AG08395 (cell line): ENCODE measurements around the gene PXMP4.
"Not testable (repeated sequence)": the region's sequence is repeated elsewhere in the genome, so short reads cannot be mapped to it uniquely, and the experiment has no call there.

Source experiments
- DNase-seq: peaks from one replicate; pipeline ENCODE4 v3.0.0; 2012; ENCODE audit warnings: mixed read lengths, low spot score

The PXMP4 gene, protein sequence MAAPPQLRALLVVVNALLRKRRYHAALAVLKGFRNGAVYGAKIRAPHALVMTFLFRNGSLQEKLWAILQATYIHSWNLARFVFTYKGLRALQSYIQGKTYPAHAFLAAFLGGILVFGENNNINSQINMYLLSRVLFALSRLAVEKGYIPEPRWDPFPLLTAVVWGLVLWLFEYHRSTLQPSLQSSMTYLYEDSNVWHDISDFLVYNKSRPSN

DNA sequence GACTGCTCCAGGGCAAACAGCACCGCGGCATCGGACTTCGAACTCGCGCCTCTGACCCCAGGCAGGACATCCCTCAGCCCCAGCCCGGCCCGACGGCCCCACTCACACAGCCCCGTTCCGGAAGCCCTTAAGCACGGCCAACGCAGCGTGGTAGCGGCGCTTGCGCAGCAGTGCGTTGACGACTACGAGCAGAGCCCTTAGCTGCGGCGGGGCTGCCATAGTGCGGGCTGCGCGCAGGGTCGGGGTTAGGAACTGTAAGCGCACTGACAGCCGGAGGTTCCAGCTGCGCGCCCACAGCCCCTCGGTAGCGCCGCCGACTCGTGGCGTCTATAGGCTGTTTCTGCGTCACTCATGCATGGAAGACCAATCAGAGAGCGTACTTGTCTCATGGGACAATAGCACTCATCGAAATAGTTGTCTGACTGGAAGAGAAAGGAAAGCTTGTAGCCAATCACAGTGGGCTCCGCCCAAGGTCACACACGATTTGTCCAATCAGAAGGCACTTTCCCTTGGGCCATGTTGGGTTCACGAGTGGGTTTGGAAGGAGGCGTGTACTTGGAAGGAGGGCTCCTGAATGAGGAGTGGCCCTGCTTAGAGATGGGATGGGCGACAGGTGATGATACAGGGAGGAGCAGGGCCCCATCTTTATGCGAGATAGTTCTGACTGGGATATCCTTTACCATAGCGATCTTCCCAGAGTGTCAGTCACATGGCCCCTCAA lies at the start of gene PXMP4:
PXMP4 (minus strand) TSS at position 322 of the 721 bp plus-strand sequence; CDS start at position 219, 103 bp downstream.
- peak; percentile 99 for DNase-seq

DNA sequence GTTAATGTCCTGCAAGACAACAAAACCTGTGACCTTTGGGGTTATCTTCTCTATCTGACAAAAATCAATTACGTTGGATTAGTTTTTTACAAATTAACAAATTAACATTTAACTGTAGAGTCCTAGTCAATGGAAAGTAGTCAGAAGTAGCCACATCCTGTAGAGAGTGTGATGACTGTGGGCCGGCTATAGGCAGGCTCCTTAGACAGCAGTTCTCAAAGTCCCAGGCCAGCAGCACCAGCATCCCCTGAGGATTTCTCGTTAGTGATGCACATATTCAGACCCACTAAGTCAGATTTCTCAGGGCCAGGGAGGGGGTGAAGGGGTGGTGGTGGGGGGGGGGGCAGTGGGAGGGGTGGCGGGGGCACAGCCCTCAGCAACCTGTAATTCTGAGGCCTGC lies 48.9 kb upstream of the PXMP4 start:
- DNase-seq, result no peak

DNA sequence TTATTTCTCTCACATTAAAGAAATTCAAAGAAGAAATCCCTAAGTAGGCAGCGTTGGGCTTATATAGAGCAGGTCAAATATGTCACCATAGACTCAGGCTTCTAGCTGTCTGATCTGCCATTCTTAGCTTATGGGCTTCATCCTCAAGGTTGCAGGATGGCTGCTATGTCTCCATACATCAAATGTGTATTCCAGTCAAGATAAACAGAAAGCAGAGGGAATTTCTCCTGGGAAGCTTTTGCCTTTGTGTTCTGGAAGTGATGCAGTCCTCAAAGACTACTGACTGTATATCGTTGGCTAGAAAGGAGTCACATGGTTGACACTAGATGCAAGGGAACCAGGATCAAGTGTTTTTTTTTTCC lies 47.6 kb upstream of the PXMP4 start:
- DNase-seq, result no peak

DNA sequence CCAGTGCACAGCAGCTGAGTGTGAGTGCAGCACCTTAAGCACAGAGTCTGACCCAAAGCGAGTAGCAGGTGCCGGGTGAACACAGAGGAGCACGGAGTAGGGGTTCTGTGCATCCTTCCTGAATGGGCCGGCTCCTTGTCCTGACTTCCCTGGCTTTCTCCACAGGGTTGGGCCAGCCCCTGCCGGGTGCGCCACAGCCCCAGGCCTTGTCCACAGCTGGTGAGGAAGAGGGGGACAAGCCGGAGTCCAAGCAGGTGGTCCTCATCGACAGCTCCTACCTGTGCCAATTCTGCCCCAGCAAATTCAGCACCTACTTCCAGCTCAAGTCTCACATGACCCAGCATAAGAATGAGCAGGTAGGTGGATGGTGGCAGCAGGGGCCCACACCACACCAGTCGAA lies 46.6 kb upstream of the PXMP4 start:
- no peak for DNase-seq

DNA sequence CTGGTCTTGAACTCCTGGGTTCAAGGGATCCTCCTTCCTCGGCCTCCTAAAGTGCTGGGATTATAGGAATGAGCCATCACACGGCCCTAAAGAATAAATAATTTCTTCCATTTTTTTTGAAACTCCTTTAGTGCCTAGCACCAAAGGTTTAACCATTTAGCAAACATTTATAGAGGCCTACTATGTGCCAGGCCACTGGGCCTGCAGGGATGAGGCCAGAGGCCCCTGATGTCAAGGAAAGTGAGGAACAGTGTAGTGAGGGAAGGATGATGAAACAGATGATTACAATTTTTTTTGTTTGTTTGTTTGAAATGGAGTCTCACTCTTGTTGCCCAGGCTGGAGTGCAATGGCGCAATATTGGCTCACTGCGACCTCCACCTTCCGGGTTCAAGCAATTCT lies 45.5 kb upstream of the PXMP4 start:
- no peak for DNase-seq

DNA sequence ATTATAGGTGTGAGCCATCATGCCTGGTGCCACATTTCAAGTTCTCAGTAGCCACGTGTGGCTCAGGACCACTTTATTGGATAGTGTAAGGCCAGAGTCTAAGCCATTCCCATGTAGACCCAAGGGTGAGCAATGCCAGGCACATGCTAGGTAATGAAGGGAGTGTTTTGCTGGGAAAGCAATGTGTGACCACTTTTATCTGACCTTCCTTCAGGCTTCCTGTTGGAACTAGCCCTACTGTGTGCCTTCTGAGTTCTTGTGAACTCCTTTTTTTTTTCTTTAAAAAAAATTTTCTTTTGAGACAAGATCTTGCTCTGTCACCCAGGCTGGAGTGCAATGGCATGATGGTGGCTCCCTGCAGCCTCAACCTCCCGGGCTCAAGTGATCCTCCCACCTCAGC lies 45.0 kb upstream of the PXMP4 start:
- DNase-seq, result no peak

DNA sequence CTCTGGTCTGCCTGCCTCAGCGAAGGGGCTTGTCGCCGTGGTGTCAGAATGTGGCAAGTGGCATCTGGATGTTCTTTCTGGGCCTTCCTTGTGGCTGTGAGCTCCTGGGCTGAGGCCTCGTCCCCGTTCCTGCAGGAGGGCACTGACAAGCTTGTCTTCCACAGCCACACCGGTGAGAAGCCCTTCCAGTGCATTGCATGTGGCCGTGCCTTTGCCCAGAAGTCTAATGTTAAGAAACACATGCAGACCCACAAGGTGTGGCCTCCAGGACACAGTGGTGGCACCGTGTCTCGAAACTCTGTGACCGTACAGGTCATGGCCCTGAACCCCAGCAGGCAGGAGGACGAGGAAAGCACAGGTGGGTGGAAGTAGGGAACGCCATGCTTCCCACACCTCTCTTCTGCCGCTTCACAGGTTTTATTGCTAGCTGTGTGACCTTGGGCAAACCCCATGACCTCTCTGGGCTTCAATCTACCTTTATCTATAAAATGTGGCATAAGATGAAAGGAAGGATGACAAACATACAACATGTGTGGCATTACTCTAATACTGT lies 41.7 kb upstream of the PXMP4 start:
- no peak for DNase-seq

DNA sequence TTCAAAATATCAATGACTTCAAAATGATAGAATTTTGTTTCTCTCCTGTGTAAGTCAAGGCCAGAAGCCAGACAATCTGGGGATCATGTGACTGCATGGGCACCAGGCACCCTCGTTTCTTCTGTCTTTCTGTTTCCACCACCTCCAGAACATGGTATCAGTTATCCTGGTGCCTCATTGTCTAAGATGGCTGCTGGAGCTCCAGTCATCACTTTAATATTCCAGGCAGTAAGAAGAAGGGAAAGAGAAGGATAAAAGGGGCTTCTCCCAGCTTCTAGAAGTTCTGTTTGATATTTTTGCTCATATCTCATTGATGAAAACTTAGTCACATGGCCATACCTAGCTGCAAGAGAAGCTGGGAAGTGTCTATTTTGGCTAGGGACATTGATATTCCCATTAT lies 37.3 kb upstream of the PXMP4 start:
- no peak for DNase-seq

DNA sequence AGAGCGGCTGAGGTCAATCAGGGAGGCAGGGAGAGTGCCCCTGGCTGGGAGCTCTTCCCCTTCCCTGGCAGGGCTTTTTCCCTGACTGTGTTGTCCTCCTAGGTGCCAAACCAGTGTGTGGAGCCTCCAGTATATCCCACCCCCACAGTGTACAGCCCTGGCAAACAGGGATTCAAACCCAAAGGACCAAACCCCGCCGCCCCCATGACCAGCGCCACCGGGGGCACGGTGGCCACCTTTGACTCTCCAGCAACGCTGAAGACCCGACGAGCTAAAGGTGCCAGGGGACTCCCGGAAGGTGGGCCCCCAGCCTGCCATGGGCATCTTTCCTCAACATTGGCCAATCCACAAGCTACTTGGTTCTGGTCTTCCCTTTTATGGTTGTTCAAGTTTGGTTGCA lies 36.9 kb upstream of the PXMP4 start:
- DNase-seq, result no peak

DNA sequence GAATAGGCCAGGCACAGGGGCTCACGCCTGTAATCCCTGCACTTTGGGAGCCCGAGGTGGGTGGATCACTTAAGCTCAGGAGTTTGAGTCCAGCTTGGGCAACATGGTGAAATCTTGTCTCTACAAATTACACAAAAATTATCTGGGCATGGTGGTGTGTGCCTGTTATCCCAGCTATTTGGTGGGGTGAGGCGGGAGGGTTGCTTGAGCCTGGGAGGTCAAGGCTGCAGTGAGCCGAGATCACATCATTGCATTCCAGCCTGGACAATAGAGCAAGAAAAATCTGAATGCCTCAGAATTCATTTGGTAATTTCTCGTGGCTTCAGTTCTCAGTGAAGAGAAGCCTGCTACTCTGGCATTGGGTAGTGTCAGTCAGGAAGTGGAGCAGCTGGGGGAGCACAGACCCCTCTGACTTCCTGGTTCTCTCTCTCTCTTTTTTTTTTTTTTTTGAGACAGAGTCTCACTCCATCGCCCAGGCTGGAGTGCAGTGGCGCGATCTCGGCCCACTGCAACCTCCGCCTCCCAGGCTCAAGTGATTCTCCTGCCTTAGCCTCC lies 35.9 kb upstream of the PXMP4 start:
- not testable (repeated sequence) for DNase-seq

DNA sequence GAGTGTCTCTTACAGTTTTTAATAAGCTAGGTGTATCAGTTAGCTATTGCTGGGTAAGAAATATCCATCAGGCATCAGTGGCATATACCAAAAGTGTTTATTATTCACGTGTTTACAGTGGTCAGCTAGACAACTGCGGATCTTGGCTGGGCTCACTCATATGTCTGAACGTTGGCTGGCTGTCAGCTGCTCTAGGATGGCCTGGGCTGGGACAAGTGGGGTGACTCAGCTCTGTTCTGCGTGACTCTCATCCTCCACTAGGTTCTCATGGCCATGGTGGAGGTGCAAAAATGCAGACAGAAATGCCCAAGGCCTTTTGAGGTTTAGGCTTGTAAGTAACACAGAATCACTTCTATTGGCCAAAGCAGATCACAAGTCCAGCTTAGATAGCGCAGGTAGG lies 33.7 kb upstream of the PXMP4 start:
- DNase-seq, result peak; percentile 6

DNA sequence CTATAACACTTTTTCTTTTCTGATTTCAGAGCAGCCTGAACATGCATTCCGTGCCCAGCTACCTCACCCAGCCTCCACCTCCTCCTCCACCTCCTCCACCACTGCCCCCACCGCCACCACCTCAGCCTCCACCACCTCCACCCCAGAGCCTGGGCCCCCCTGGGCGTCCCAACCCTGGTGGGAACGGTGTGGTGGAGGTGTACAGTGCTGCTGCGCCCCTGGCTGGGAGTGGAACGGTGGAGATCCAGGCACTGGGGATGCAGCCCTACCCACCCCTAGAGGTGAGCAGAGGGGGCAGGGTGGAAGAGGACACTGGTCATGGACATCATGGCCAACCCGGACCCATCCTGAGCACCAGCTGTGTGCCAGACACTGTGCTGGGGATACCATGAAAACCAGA lies 33.0 kb upstream of the PXMP4 start:
- DNase-seq, result no peak

DNA sequence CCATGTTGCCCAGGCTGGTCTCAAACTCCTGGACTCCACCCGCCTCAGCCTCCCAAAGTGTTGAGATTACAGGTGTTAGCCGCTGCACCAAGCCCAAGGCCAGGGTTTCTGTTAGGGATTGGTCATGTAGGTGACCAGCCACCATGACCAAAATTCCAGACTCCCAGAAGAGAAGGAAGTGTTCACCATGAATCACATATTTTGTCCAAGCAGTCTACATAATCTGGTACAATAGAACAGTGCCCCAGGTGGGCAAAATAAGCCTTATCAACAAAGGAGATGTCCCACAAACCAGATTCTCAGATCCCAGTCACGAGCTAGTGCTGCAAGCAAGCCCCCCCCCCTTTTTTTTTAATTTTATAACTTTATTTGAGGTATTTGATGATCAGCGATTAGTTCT lies 31.7 kb upstream of the PXMP4 start:
- no peak for DNase-seq

DNA sequence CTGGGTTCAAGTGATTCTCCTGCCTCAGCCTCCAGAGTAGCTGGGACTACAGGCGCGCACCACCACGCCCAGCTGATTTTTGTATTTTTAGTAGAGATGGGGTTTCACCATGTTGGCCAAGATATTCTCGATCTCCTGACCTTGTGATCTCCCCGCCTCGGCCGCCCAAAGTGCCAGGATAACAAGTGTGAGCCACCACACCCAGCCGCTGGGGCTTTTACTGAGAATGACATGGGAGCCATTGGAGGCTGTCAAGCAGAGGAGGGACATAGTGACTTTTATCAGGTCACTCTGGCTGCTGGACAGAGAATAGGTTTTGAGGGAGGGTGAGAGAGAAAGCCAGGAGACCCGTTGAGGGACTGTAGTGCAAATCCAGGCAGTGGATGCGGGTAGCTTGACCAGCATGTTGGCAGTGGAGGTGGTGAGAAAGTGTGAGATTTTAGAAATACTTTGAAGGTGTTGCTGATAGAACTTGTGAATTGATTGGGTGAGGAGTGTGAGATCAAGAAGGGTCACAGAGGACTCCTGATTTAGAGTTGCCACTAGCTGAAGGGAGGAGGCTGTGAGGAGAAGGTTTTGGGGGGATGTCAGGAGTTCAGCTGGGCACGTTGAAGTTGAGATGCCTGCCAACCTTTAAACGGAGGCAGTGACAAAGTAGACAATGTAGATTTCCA lies 26.4 kb upstream of the PXMP4 start:
- no peak for DNase-seq

DNA sequence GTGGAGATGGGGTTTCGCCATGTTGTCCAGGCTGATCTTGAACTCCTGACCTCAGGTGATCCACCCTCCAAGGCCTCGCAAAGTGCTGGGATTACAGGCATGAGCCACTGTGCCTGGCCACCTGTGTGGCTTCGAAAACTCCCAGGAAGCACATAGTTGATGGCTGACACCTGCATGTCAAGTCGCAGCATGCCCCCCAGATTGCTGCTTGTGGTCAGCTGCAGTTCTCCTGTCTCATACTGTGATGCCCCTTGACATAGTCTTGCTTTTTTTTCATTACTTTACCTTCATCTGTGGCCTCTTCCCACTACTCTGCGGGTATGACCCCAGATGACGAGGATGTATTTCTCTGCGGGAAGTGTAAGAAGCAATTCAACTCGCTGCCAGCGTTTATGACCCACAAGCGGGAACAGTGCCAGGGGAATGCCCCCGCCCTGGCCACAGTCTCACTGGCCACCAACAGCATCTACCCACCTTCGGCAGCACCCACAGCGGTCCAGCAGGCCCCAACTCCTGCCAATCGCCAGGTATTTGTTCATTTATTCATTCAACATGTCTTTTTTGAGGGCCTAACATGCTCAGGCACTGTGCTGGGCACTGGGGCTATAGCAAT lies 24.8 kb upstream of the PXMP4 start:
- no peak for DNase-seq

DNA sequence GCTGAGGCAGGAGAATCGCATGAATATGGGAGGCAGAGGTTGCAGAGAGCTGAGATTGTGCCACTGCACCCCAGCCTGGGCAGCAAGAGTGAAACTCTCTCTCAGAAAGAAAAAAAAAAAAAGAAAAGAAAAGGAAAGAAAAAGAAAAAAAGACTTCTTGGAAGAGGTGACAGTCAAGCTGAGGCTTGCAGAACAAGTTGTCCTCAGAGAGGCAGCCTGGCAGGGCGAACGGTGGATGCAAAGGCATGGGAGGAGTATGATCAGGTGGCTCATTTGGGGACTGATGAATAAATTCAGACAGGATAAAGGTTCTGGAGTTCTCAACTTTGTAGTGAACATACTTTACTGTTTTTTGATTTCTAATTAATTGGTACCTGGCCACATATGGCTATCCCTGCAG lies 24.1 kb upstream of the PXMP4 start:
- DNase-seq, result no peak

DNA sequence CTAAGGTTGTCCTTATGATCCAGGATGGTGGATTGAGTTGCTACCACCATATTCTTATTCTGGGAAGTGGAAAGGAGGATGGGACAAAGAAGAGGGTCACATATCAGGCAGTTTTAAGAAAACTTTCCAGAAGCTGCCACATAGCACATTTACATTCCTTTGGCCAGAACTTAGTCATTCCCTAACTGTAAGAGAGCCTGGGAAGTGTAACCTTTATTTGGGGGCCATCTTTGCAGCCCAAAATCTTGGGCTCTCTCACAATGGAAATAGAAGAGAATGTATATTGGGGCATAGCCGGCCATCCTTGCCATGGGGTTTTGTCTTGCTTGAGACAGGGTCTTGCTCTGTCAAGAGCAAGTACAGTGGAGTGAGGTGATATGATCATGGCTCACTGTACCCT lies 20.1 kb upstream of the PXMP4 start:
- peak; percentile 2 for DNase-seq

DNA sequence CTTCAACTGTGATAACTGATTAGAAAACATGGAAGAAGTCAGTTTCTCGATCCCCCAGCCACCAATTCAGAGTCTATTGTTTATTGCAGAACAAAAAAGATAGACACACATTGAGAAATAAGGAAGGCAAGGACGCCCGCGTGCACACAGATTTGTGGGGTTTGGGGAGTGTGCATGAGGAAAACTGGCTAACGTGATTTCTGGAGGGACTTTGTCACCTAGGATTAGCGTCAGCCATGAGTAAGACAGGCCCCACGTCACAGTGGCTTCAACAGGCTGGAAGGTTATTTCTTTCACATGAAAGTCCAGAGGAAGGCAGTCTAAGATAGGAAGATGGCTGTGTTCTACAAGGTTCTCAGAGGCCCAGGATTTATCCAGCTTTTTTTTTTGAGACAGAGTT lies 19.4 kb upstream of the PXMP4 start:
- no peak for DNase-seq

DNA sequence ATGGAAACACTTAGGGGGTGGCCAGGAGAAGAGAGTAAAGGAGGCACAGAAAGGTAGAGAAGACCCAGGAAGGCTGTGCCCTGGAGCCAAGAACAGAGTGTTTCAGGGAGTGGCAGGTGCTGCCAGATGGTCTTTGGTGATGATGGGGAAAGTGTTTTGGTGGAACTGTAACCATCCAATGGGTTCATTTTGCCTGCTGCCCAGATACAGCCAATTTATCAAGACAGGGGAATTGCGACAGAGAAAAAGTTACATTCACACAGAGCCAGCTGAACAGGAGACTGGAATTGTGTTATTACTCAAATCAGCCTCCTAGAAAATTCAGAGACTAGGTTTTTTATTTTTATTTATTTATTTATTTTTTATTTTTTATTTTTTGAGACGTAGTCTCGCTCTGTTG lies 16.9 kb upstream of the PXMP4 start:
- DNase-seq, result no peak

DNA sequence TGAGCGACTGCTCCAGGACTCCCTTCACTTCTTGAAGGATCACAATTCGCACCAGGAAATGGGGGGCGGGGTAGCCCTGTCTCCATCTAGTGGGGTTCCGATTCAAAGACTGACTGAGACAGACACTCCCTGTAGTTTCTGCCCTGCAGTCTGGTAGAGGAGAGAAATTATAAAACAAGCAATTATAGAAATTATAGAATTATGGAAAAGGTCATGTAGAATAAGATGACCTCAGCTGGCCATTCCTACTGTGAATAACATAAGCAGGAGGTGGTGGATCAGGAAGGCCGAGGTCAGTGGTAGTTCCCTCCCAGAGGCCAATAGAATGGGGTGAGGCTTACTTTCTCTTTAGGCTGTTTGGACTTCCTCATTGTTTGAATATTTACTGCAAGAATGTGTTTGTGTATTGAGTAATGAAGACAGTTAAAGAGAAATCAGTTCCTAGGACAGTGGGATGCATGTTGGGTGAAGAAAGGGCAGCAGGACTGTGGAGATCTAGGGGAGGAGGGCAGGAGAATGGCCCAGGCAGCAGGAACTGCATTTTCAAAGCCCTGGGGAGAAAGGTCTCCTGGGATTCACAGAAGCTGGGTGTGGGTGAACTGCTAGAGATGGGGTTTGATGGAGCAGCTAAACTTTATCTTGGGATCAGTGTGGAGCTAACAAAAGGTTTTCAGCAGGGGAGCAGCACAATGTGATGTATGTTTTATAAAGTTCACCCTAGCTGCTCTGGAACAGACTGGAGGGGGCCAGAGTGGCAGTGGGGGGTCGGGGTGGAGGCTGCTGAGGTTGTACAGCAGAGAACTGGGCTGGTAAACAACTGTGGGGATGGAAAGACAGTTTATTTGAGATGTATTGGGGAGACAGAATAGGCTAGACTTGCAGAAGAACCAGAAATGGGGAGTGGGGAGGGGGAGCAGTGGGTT lies 13.8 kb upstream of the PXMP4 start:
- peak; percentile 83 for DNase-seq
